K562 (cell line): ENCODE results near the gene VWA1. TPM values are rescaled to one million over a fixed set of nuclear protein-coding genes. Genes with fewer than 3 reads are reported as not detected.

ENCODE experiments used
- ATAC-seq: fragments of 200-7000 bp; cut with Tn5 transposase; 3 replicates; pipeline ENCODE4 v1.9.1; 2020; ENCODE audit warnings: moderate library complexity
- BruUV-seq: library from RNA; stranded (reverse); fragments of 400-500 nt; replicated peaks from 2 replicates; lab custom pipeline; 2021; lab: Mats Ljungman, UMichigan
- CTCF ChIA-PET: fragments of 300-600 bp; formaldehyde crosslinking; extraction: SDS; loops from one replicate; lab custom pipeline; 2021; ENCODE audit warnings: low intra/inter-chr PET ratio; lab: Yijun Ruan, JAX
- POLR2A ChIA-PET: fragments of 300-600, 350-650 bp; sonication (Branson Sonifier 250); formaldehyde crosslinking; extraction: SDS; loops from one replicate; lab custom pipeline; 2021; ENCODE audit warnings: antibody characterized with exemption, inconsistent platforms; lab: Yijun Ruan, JAX
- DNase-seq, 4 experiments: peaks; one replicate each; pipeline versions ENCODE4 v3.0.0 to v3.0.0-alpha.2; 2011 to 2018; ENCODE audit warnings: low spot score in 3 of 4, mixed read lengths in 3 of 4; ENCODE audit errors: extremely low read depth in 1 of 4
- FAIRE-seq: peaks from 2 replicates; lab custom pipeline; 2011; peaks lifted over from hg19 to GRCh38; lab: Jason Lieb, UNC
- H2AFZ ChIP-seq: 2 replicates; pipeline ENCODE4 v1.6.0; 2011; ENCODE audit warnings: low read depth, low read length, control low read depth, inconsistent platforms
- H3K27ac ChIP-seq: fragments of 200-600 bp; 3 replicates; pipeline ENCODE4 v1.8.0; 2011; ENCODE audit warnings: low read depth, mild to moderate bottlenecking, control low read depth, inconsistent platforms, low read length, moderate library complexity, mixed read lengths; ENCODE audit errors: extremely low read depth
- H3K27me3 ChIP-seq, 2 experiments: fragments of 300-600 bp in 1 of 2; 2 replicates in 1 of 2; 3 replicates in 1 of 2; pipeline versions ENCODE4 v1.6.0 to v1.8.0; 2011; ENCODE audit warnings: inconsistent platforms in 2 of 2, low read length in 2 of 2, mild to moderate bottlenecking in 1 of 2, mixed read lengths in 1 of 2, moderate library complexity in 1 of 2; ENCODE audit not compliant: control insufficient read depth in 2 of 2, insufficient read depth in 2 of 2
- H3K36me3 ChIP-seq: fragments of 300-600 bp; 3 replicates; pipeline ENCODE4 v1.8.0; 2011; ENCODE audit warnings: mild to moderate bottlenecking, low read length, inconsistent platforms; ENCODE audit not compliant: control insufficient read depth, insufficient read depth
- H3K4me1 ChIP-seq, 2 experiments: fragments of 200-600 bp in 1 of 2; replicated peaks in 1 of 2; 2 replicates in 1 of 2; 3 replicates in 1 of 2; pipeline versions ENCODE4 v1.5.1 to v1.8.0; 2011; ENCODE audit warnings: inconsistent platforms in 2 of 2, low read length in 2 of 2, mild to moderate bottlenecking in 1 of 2, mixed read lengths in 1 of 2, moderate library complexity in 1 of 2; ENCODE audit not compliant: control insufficient read depth in 2 of 2, insufficient read depth in 2 of 2
- H3K4me2 ChIP-seq: 2 replicates; pipeline ENCODE4 v1.6.1; 2011; ENCODE audit warnings: low read length, control low read depth, inconsistent platforms, mixed read lengths; ENCODE audit not compliant: insufficient read depth
- H3K4me3 ChIP-seq: fragments of 200-600 bp; sonication (generic), shearing (Covaris generic); 2 replicates; pipeline ENCODE4 v1.5.1; 2016; ENCODE audit warnings: control low read depth, inconsistent platforms
- H3K79me2 ChIP-seq: fragments of 200-600 bp; 3 replicates; pipeline ENCODE4 v1.8.0; 2011; ENCODE audit warnings: low read length, inconsistent platforms; ENCODE audit not compliant: control insufficient read depth, insufficient read depth
- H3K9ac ChIP-seq, 2 experiments: 2 replicates each; pipeline versions ENCODE4 v1.6.0 to v1.6.1; 2011; ENCODE audit warnings: low read depth in 2 of 2, low read length in 2 of 2, control low read depth in 1 of 2, inconsistent platforms in 1 of 2, mild to moderate bottlenecking in 1 of 2, mixed read lengths in 1 of 2; ENCODE audit not compliant: insufficient read depth in 1 of 2
- H3K9me1 ChIP-seq: one replicate; pipeline ENCODE4 v1.6.0; 2011; ENCODE audit warnings: inconsistent platforms, mild to moderate bottlenecking, low read length, moderate library complexity; ENCODE audit not compliant: control insufficient read depth, insufficient read depth
- H3K9me3 ChIP-seq: replicated peaks from 2 replicates; pipeline ENCODE4 v1.5.1; 2011; ENCODE audit warnings: low read depth, low read length, inconsistent platforms; ENCODE audit not compliant: control insufficient read depth, insufficient read depth
- H4K20me1 ChIP-seq: replicated peaks from 2 replicates; pipeline ENCODE4 v1.6.1; 2011; ENCODE audit warnings: low read length, inconsistent platforms, mixed read lengths; ENCODE audit not compliant: control insufficient read depth, insufficient read depth
- CTBP1 ChIP-seq: fragments of 450-650 bp; IDR thresholded peaks from 2 replicates; pipeline ENCODE4 v1.6.1; 2016; ENCODE audit warnings: borderline replicate concordance
- FOXA3 ChIP-seq, 2 experiments: fragments of 450-650 bp in 1 of 2; sonication (generic) in 1 of 2; formaldehyde crosslinking; IDR thresholded peaks in 1 of 2; conservative IDR thresholded peaks in 1 of 2; 2 replicates each; pipeline versions ENCODE4 v1.4.0 to v1.8.0; 2020 to 2022; ENCODE audit warnings: mild to moderate bottlenecking in 2 of 2, missing genetic modification reagents in 1 of 2
- HNRNPL ChIP-seq: fragments of 200-400 bp; formaldehyde crosslinking; IDR thresholded peaks from 2 replicates; pipeline ENCODE4 v1.6.1; 2017; ENCODE audit warnings: low read depth, mild to moderate bottlenecking, low read length
- RBFOX2 ChIP-seq: fragments of 200-400 bp; formaldehyde crosslinking; IDR thresholded peaks from 2 replicates; pipeline ENCODE4 v1.6.1; 2017; ENCODE audit warnings: low read depth, mild to moderate bottlenecking, low read length, moderate library complexity
- SMARCA5 ChIP-seq: fragments of 450-650 bp; IDR thresholded peaks from 2 replicates; pipeline ENCODE4 v1.6.1; 2016
- SPI1 ChIP-seq: IDR thresholded peaks from 2 replicates; pipeline ENCODE4 v1.6.1; 2011; ENCODE audit warnings: low read depth, low read length, control low read depth, borderline replicate concordance
- ZBTB7A ChIP-seq: IDR thresholded peaks from 2 replicates; pipeline ENCODE4 v1.6.1; 2011; ENCODE audit warnings: low read depth, mild to moderate bottlenecking, low read length, moderate library complexity, borderline replicate concordance; ENCODE audit not compliant: control insufficient read depth
- ZNF121 ChIP-seq: sonication (generic); formaldehyde crosslinking; conservative IDR thresholded peaks from 2 replicates; pipeline ENCODE4 v1.8.0; 2022; ENCODE audit warnings: missing genetic modification reagents
- ZNF561 ChIP-seq: fragments of 450-650 bp; formaldehyde crosslinking; conservative IDR thresholded peaks from 2 replicates; pipeline ENCODE4 v1.4.0; 2020; ENCODE audit warnings: mild to moderate bottlenecking, moderate library complexity
- ZNF764 ChIP-seq: fragments of 250-450 bp; sonication (Bioruptor Pico); IDR thresholded peaks from 2 replicates; pipeline ENCODE4 v1.4.0; 2020; ENCODE audit warnings: low read depth, mild to moderate bottlenecking, moderate library complexity
- WGBS: fragments of 100-300 bp; shearing (Covaris generic); methylation state at CpG from one replicate; pipeline ENCODE4 v1.1.6; 2016; ENCODE audit warnings: low coverage, mixed read lengths; ENCODE audit not compliant: insufficient coverage; ENCODE audit errors: missing lambda C conversion rate; 5-methylcytosine and 5-hydroxymethylcytosine counted together
- in situ Hi-C: fragments of 300-500 bp; cut with MboI; formaldehyde crosslinking; loops from 4 replicates; pipeline ENCODE4 v1.15.0; 2018; ENCODE audit warnings: inconsistent platforms, mixed read lengths
- intact Hi-C: fragments of 100-400 bp; cut with micrococcal nuclease; formaldehyde crosslinking; loops from 2 replicates; pipeline ENCODE4 v1.14.2; 2022
- polyA plus RNA-seq, 8 experiments: library from polyadenylated mRNA; depleted of rRNA in 4 of 8; stranded (reverse) in 5 of 8; unstranded in 3 of 8; fragments of >200 nt; fragmentation: Nextera tagmentation in 2 of 8; fragmentation: Illumina TruSeq in 1 of 8; extraction: Ambion mirVana in 2 of 8; extraction: Trizol in 1 of 8; gene quantifications; 2 replicates each; pipeline versions ENCODE4 v1.2.1 to v1.2.3, GENCODE V29; 2011 to 2014; ENCODE audit warnings: inconsistent platforms in 1 of 8, missing spikeins in 1 of 8
- total RNA-seq, 7 experiments: library from RNA; depleted of rRNA in 6 of 7; stranded (reverse); fragments of >200 nt in 6 of 7; fragmentation: Illumina TruSeq in 2 of 7; extraction: Trizol in 2 of 7; gene quantifications; 2 replicates each; pipeline versions ENCODE4 v1.2.1 to v1.2.3, GENCODE V29; 2011 to 2021; ENCODE audit warnings: low replicate concordance in 1 of 7
- TF ChIP-seq, protein P1 (sequence below): fragments of 450-650 bp; IDR thresholded peaks from 2 replicates; pipeline ENCODE4 v1.6.1; 2016; ENCODE audit warnings: missing biosample characterization, missing genetic modification characterization
- TF ChIP-seq, protein P2 (sequence below): sonication (generic); formaldehyde crosslinking; IDR thresholded peaks from 2 replicates; pipeline ENCODE4 v1.8.1; 2023; ENCODE audit warnings: missing genetic modification reagents, mild to moderate bottlenecking, borderline replicate concordance
- TF ChIP-seq, protein P3 (sequence below): sonication (generic); formaldehyde crosslinking; IDR thresholded peaks from 2 replicates; pipeline ENCODE4 v1.8.1; 2023; ENCODE audit warnings: mild to moderate bottlenecking, missing genetic modification reagents
- TF ChIP-seq, protein P4 (sequence below): fragments of 250-450 bp; sonication (Bioruptor Pico); IDR thresholded peaks from 2 replicates; pipeline ENCODE4 v1.8.0; 2022; ENCODE audit warnings: inconsistent platforms, mild to moderate bottlenecking, moderate library complexity, borderline replicate concordance

The VWA1 gene
- total and polyA plus RNA-seq, 9 of the 15 experiments (the other 6 are each of a cell fraction or from before 2014, with no cell fraction given) = 0.01 to 6.4 (median 0.85) TPM

DNA sequence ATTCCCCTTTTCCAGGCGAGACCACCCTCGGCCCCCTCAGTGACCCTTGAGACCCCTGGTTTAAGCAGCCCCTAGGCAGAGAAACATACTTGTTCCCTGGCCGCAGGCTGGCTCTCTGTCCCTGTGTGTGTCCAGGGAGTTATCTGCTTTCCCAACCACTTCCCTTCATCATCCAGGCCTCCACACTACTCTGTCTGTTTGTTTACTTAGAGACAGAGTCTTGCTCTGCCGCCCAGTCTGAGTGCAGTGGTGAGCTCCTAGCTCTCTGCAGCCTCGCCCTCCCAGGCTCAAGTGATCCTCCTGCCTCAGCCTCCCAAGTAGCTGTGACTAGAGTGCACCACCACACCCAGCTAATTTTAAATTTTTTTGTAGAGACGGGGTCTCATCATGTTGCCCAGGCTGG lies 5.8 kb upstream of the VWA1 start:
- no TSS peak for BruUV-seq
- Histone ChIP-seq H3K4me3 (no peak overlapping the region), H3K9ac (no peak overlapping the region), H3K4me2 (no peak overlapping the region), H4K20me1 (no peaks in the 10 kb centered on the region), H3K27me3 (no peaks in the 10 kb centered on the region), H3K36me3 (no peaks in the 10 kb centered on the region), H3K9me1 (no peaks in the 10 kb centered on the region), H3K9me3 (no peaks in the 10 kb centered on the region), H3K79me2 (no peaks in the 10 kb centered on the region), H3K4me1 (peaks cover 38 to 78% of the 10 kb centered on the region in 2 experiments), H2AFZ (no peak overlapping the region), H3K27ac (no peak overlapping the region)
- peak in 1 of 4 experiments; percentile 32 for DNase-seq
- FAIRE-seq = no peak
- in situ Hi-C loops (no loop called here), intact Hi-C loops (no loop called here)
- no peak for ATAC-seq
- 21% methylated on average over 6 of the region's 6 CpGs for WGBS
- POLR2A ChIA-PET = interaction anchor here (1.4 to 2.0 kb wide), 2 partner anchors 22 to 27 kb away, joined by 4 to 11 read pairs; partner anchors contain the start of gene MRPL20
- CTCF ChIA-PET = no interaction called here
- no peak for TF ChIP-seq HNRNPL
- TF ChIP-seq, protein P1, sequence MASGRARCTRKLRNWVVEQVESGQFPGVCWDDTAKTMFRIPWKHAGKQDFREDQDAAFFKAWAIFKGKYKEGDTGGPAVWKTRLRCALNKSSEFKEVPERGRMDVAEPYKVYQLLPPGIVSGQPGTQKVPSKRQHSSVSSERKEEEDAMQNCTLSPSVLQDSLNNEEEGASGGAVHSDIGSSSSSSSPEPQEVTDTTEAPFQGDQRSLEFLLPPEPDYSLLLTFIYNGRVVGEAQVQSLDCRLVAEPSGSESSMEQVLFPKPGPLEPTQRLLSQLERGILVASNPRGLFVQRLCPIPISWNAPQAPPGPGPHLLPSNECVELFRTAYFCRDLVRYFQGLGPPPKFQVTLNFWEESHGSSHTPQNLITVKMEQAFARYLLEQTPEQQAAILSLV (tag) = no peak
- TF ChIP-seq RBFOX2 = no peak
- no peak for TF ChIP-seq ZNF764 (CRISPR knock-in tag)
- TF ChIP-seq, protein P2, sequence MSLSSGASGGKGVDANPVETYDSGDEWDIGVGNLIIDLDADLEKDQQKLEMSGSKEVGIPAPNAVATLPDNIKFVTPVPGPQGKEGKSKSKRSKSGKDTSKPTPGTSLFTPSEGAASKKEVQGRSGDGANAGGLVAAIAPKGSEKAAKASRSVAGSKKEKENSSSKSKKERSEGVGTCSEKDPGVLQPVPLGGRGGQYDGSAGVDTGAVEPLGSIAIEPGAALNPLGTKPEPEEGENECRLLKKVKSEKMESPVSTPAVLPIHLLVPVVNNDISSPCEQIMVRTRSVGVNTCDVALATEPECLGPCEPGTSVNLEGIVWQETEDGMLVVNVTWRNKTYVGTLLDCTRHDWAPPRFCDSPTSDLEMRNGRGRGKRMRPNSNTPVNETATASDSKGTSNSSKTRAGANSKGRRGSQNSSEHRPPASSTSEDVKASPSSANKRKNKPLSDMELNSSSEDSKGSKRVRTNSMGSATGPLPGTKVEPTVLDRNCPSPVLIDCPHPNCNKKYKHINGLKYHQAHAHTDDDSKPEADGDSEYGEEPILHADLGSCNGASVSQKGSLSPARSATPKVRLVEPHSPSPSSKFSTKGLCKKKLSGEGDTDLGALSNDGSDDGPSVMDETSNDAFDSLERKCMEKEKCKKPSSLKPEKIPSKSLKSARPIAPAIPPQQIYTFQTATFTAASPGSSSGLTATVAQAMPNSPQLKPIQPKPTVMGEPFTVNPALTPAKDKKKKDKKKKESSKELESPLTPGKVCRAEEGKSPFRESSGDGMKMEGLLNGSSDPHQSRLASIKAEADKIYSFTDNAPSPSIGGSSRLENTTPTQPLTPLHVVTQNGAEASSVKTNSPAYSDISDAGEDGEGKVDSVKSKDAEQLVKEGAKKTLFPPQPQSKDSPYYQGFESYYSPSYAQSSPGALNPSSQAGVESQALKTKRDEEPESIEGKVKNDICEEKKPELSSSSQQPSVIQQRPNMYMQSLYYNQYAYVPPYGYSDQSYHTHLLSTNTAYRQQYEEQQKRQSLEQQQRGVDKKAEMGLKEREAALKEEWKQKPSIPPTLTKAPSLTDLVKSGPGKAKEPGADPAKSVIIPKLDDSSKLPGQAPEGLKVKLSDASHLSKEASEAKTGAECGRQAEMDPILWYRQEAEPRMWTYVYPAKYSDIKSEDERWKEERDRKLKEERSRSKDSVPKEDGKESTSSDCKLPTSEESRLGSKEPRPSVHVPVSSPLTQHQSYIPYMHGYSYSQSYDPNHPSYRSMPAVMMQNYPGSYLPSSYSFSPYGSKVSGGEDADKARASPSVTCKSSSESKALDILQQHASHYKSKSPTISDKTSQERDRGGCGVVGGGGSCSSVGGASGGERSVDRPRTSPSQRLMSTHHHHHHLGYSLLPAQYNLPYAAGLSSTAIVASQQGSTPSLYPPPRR (CRISPR knock-in tag) = no peak
- TF ChIP-seq, protein P3, sequence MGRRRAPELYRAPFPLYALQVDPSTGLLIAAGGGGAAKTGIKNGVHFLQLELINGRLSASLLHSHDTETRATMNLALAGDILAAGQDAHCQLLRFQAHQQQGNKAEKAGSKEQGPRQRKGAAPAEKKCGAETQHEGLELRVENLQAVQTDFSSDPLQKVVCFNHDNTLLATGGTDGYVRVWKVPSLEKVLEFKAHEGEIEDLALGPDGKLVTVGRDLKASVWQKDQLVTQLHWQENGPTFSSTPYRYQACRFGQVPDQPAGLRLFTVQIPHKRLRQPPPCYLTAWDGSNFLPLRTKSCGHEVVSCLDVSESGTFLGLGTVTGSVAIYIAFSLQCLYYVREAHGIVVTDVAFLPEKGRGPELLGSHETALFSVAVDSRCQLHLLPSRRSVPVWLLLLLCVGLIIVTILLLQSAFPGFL (CRISPR knock-in tag) = no peak
- TF ChIP-seq CTBP1 = 0 out of 2 replicates have a peak, but pooled peaks have one; percentile 14
- peak; percentile 89 to 92; a peak in 3 of 4 replicates for TF ChIP-seq FOXA3 (CRISPR knock-in tag; conservative IDR thresholded peaks at IDR 0.05 in 1 of 2, IDR thresholded peaks at IDR 0.05 in 1 of 2)
- TF ChIP-seq, protein P4, sequence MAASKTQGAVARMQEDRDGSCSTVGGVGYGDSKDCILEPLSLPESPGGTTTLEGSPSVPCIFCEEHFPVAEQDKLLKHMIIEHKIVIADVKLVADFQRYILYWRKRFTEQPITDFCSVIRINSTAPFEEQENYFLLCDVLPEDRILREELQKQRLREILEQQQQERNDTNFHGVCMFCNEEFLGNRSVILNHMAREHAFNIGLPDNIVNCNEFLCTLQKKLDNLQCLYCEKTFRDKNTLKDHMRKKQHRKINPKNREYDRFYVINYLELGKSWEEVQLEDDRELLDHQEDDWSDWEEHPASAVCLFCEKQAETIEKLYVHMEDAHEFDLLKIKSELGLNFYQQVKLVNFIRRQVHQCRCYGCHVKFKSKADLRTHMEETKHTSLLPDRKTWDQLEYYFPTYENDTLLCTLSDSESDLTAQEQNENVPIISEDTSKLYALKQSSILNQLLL (CRISPR knock-in tag) = no peak
- peak; percentile 27; the same call in 1 of the 2 replicates for TF ChIP-seq SMARCA5
- TF ChIP-seq ZNF121 (CRISPR knock-in tag) = peak; percentile 98
- TF ChIP-seq ZNF561 (CRISPR knock-in tag) = no peak
- TF ChIP-seq SPI1 = peak; percentile 37; the same call in 1 of the 2 replicates
- peak; percentile 54 for TF ChIP-seq ZBTB7A
